Measurements from ENCODE around the gene RFX2. TPM values are rescaled to one million over a fixed set of nuclear protein-coding genes. Genes with fewer than 3 reads are reported as not detected.
"Not testable (repeated sequence)": the region's sequence is repeated elsewhere in the genome, so short reads cannot be mapped to it uniquely, and the experiment has no call there.

RFX2 gene
- total RNA-seq, 2 donors from 2014 or later, result 20.7 to 21.7 TPM

DNA sequence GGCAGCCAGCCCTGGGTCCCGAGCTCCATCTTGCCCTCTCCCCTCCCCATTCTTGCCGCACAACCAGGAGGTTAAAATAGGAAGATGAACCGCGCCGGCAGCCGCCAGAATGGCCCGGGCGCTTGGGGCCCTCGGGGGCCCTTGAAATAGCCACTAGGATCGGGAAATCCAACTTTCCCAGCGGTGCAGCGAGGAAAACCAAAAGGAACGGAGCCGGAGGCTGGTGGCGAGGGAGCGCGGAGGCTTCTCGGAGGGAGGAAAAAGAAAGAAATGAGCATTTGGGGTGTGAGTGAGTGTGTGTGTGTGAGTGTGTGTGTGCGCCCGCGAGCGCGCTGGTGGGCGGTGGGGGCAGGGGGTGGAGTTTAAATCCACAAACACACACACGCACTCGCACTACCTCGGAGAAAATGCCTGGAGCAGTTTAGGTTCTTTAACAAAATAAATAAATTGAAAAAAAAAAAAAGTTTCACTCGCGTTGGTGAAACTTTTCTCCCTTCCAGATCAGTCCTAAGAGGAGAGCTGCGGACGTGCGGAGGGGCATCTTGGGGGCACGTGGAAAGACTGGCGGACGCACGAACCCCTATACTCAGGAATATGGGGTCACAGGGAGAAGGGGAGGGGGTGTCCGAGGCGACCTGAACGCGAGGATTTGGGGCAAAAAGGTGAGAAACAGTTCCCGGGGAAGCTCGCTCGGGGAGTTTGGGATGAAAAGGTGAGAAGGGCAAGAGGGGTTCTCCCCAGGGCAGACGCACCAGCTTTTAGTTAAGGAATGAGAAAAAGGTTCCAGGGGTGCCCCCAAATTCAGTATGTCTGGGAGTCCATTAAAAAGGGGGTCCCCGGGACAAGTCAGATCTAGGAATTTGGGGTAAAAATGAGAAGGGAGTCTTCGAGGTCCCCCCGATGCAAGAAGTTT is 1.3 kb downstream of the RFX2 start:
- intact Hi-C loops (cut with DNase I), result loop anchor here in 1 of 2 donors (5.0 kb wide), 1 partner anchor 52 kb away; no protein-coding TSS in a partner anchor
- peak; percentile 94 for DNase-seq (ENCODE audit: low spot score)

DNA sequence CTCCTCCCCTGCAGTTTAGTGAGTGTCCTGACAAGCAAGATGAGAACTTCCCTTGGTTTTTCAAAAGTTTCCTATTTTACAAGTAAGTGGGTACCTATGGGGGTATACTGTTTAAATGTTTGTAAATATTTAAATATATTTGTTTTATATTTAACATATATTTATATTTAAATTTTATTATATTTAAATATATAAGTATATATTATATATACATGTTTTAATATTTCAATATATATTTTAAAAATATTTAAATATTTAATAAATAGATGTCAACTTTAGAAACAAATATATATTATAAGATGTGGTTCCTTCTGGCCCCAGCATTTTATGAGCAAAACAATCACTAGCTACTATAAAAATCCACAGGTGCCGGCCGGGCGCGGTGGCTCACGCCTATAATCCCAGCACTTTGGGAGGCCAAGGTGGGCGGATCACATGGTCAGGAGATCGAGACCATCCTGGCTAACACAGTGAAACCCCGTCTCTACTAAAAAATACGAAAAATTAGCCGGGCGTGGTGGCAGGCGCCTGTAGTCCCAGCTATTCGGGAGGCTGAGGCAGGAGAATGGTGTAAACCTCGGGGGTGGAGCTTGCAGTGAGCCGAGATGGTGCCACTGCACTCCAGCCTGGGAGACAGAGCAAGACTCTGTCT is 3.5 kb downstream of the RFX2 start:
- intact Hi-C loops (cut with DNase I), result loop anchor here in 1 of 2 donors (5.0 kb wide), 1 partner anchor 49 kb away; no protein-coding TSS in a partner anchor
- not testable (repeated sequence) for DNase-seq (ENCODE audit: low spot score)

GRCh38 chr19:6105444-6105843 is 4.9 kb downstream of the RFX2 start:
- no peak for DNase-seq (ENCODE audit: low spot score)
- intact Hi-C loops (cut with DNase I), result loop anchor here in 1 of 2 donors (5.0 kb wide), 1 partner anchor 48 kb away; no protein-coding TSS in a partner anchor

DNA sequence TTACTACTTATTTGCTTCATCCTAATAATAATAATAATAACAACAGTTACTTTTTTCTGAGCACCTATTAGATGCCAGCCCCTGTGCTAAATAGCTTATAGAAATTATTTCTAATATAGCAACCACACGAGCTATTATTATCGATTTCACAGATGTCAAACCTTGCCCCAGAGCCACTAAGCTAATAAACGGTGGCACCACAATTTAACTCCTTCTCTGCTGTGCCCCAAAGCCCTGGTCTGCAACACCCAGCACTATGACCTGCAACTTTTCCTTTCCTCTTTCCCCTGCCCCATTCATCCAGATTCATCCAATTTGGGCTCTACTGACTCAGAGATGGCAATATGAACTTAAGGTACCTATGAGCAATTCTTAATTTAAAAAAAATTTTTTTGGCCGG is 6.4 kb downstream of the RFX2 start:
- intact Hi-C loops (cut with DNase I), result loop anchor here in 1 of 2 donors (5.0 kb wide), 1 partner anchor 42 kb away; no protein-coding TSS in a partner anchor
- no peak for DNase-seq (ENCODE audit: low spot score)

DNA sequence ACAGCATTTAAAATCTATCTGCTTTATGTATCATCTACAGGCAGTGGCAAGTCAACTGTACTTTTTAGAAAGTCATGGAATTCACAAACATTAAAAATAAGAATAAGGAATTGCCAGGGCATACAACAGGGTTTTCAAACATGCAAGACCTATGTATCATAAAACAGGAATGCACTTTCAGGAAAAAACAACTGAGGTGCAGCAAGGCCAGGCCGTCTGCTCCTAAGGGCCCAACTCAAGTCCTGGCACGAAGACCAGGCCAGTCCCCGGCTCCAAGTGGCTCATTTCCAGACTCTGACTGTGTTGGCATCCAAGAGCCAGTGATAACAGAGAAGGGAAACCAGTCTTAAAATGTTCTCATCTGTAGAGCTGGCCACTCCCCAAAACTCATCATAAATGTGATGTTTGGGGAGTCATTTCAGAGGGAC is 7.1 kb downstream of the RFX2 start:
- intact Hi-C loops (cut with DNase I), result loop anchor here in 1 of 2 donors (5.0 kb wide), 1 partner anchor 41 kb away; no protein-coding TSS in a partner anchor

GRCh38 chr19:6101991-6102390 is 8.3 kb downstream of the RFX2 start:
- intact Hi-C loops (cut with DNase I), result loop anchor here in 1 of 2 donors (5.0 kb wide), 1 partner anchor 40 kb away; no protein-coding TSS in a partner anchor
- DNase-seq (ENCODE audit: low spot score), result no peak

More for the DNA sequence above, 7.1 kb downstream of the RFX2 start:
- DNase-seq (ENCODE audit: low spot score), result peak; percentile 93

DNA sequence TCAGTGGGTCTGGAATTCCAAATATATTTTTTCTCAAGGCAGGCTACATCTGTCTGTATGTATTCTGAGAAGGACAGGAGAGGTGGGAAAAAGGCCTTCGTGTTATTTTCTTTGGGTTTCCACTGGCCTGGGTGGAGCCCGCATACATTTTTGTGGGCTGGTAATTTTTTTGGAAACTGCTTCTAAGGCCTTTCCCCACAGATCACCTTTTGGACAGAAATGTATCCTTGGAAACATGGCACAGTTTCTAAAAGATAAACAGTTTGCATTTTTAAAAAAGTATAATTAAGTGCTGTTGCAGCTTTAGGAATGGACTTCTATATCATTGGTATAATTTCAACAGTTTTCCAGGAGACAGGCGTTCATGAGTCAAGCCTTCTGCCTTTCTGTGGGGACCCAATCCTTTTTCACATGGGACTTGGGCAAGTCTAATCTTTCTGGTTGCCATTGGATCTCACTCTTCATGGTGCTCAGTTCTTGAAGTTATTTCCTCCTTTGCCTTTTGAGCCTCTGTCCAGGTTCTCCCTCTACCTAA is 8.9 kb downstream of the RFX2 start:
- DNase-seq (ENCODE audit: low spot score), result no peak
- intact Hi-C loops (cut with DNase I), result loop anchor here in 1 of 2 donors (5.0 kb wide), 1 partner anchor 39 kb away; no protein-coding TSS in a partner anchor

GRCh38 chr19:6100284-6100915 is 9.9 kb downstream of the RFX2 start:
- DNase-seq (ENCODE audit: low spot score), result no peak
- intact Hi-C loops (cut with DNase I), result loop anchor here in 1 of 2 donors (5.0 kb wide), 1 partner anchor 38 kb away; no protein-coding TSS in a partner anchor

DNA sequence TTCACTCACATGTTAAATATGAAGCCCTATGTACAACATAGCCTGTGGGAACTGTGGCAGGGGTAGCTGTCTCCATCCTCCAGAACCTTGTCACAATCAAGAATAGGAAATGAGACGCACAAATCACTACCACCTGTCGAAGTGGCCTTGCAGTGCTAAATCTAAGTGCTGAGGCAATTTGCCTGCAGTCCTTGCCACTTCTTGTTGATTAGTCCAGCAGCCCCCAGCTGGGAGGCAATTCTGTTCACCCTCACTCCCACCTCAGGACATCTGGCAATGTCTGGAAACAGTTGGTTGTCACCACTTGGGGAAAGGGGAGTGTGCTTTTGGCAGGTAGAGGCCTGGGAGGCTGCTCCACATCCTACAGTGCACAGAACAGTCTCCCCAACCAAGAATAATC is 10.7 kb downstream of the RFX2 start:
- DNase-seq (ENCODE audit: low spot score), result no peak
- intact Hi-C loops (cut with DNase I), result loop anchor here in 1 of 2 donors (5.0 kb wide), 1 partner anchor 37 kb away; no protein-coding TSS in a partner anchor

DNA sequence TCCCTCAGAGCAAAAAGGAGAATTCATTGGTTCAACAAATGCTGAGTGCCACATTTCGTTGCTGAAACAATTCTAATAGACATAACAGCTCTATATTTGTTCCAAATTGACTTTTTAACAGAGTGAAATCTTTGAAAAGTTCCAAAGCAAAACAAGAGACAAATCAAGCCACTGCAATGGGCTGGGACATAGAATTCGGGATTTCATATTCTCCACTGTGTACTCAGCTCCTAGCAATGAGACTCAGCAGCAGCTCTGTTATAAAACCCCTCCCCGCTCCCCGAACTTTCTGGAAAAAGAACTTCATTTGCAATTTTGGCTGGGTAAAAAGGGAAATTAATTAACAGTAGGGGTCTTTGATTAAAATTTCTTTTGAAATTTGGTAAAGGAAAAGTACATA is 11.3 kb downstream of the RFX2 start:
- DNase-seq (ENCODE audit: low spot score), result no peak
- intact Hi-C loops (cut with DNase I), result loop anchor here in 1 of 2 donors (5.0 kb wide), 1 partner anchor 37 kb away; no protein-coding TSS in a partner anchor

DNA sequence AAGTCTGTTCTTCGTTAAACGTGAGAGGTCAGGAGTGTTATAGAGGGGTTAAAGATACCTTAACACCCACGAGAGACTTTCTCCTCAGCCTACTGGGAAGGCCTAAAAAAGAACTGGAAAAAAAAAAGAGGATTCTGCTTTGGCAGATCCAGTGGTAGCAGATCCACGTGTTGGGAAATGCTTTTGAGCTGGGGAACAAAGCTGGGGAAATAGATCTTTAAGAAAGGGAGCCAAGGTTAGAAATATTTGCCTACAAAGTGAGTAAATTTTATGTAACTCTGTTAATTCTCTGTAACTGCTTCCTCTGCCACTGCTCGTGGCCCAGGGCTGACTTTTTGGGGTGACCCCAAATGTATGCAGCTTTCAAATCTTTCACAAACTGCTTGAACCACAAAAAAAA is 11.7 kb downstream of the RFX2 start:
- intact Hi-C loops (cut with DNase I), result loop anchor here in 1 of 2 donors (5.0 kb wide), 1 partner anchor 36 kb away; no protein-coding TSS in a partner anchor
- DNase-seq (ENCODE audit: low spot score), result no peak

DNA sequence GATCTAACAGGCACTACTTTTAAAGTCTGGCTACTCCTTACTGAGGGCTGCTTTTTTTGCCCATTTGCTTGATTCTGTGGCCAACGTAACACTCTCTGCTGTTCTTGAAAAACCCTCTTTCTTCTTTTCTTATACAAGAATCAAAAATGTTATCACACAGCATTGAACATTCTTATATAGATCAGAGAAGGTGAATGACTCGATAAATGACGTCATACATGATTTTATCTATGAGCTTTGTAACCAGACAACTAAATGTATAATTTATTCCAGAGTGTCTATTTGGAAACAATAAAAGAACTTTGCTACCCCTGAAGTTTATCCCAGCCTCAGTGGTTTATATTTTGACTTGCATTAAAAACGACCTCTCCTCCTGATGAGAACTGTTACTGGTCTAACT is 12.4 kb downstream of the RFX2 start:
- DNase-seq (ENCODE audit: low spot score), result no peak
- intact Hi-C loops (cut with DNase I), result loop anchor here in 1 of 2 donors (5.0 kb wide), 1 partner anchor 36 kb away; no protein-coding TSS in a partner anchor

DNA sequence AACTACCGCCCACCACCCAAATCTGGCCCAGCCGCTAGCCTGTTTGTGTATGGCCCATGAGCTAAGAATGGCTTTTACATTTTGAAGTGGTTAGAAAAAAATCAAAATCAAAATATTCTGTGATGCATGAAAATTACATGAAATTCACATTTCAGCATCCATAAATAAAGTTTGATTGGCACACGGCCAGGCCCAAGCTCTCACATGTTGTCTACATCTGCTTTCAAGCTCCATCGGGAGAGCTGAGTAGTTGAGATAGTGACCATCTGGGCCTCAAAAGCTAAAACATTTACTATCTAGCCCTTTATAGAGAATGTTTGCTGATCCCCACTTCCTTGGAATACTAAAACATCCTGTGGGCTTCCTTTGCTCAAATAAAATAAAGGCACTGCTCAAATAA is 14.5 kb downstream of the RFX2 start:
- DNase-seq (ENCODE audit: low spot score), result no peak
- intact Hi-C loops (cut with DNase I), result loop anchor here in 1 of 2 donors (5.0 kb wide), 1 partner anchor 33 kb away; no protein-coding TSS in a partner anchor

- intact Hi-C loops (cut with DNase I), result no loop called here
- DNase-seq (ENCODE audit: low spot score), result peak; percentile 96
Measured at GRCh38 chr19:6092329-6093286, 17.7 kb downstream of the RFX2 start.

GRCh38 chr19:6091771-6092291 is 18.5 kb downstream of the RFX2 start:
- DNase-seq (ENCODE audit: low spot score), result no peak
- intact Hi-C loops (cut with DNase I), result no loop called here

- no peak for DNase-seq (ENCODE audit: low spot score)
- intact Hi-C loops (cut with DNase I), result no loop called here
Measured at GRCh38 chr19:6090634-6091033, 19.7 kb downstream of the RFX2 start.

- intact Hi-C loops (cut with DNase I), result no loop called here
Measured at GRCh38 chr19:6088602-6089049, 21.7 kb downstream of the RFX2 start.

More at GRCh38 chr19:6088602-6089049, 21.7 kb downstream of the RFX2 start:
- no peak for DNase-seq (ENCODE audit: low spot score)
